ENCODE measurements around the gene AGAP9. TPM values are rescaled to one million over a fixed set of nuclear protein-coding genes. Genes with fewer than 3 reads are reported as not detected.
"Not testable (repeated sequence)": the region's sequence is repeated elsewhere in the genome, so short reads cannot be mapped to it uniquely, and the experiment has no call there.

The AGAP9 gene
- total RNA-seq, 2 experiments from 2014 or later, result 5.6 to 6.2 TPM

GRCh38 chr10:47458466-47459154 lies 64.8 kb downstream of the AGAP9 start:
- no peaks in the 10 kb centered on the region for H3K4me1 Mint-ChIP-seq
- peaks cover 17% of the 10 kb centered on the region for H3K27me3 Mint-ChIP-seq
- H3K36me3 Mint-ChIP-seq (ENCODE audit: low read depth), result no peaks in the 10 kb centered on the region
- no peak overlapping the region for H3K4me3 Mint-ChIP-seq
- DNase-seq, result peak; percentile 4
- CTCF ChIA-PET, result no interaction called here
- POLR2A ChIA-PET, result no interaction called here
- H3K27ac Mint-ChIP-seq, result no peak overlapping the region
- no peaks in the 10 kb centered on the region for H3K9me3 Mint-ChIP-seq

- CTCF ChIA-PET, result no interaction called here
- no peaks in the 10 kb centered on the region for H3K9me3 Mint-ChIP-seq
Measured at GRCh38 chr10:47457826-47458225, 65.6 kb downstream of the AGAP9 start.

GRCh38 chr10:47457528-47457820 lies 66.0 kb downstream of the AGAP9 start:
- ChIA-PET POLR2A (no interaction called here), CTCF (no interaction called here)
- no peaks in the 10 kb centered on the region for H3K9me3 Mint-ChIP-seq
- H3K27me3 Mint-ChIP-seq, result peaks cover 21% of the 10 kb centered on the region
- H3K27ac Mint-ChIP-seq, result no peak overlapping the region
- no peak for DNase-seq
- no peaks in the 10 kb centered on the region for H3K4me1 Mint-ChIP-seq
- H3K36me3 Mint-ChIP-seq (ENCODE audit: low read depth), result no peaks in the 10 kb centered on the region
- no peak overlapping the region for H3K4me3 Mint-ChIP-seq

More at GRCh38 chr10:47457826-47458225, 65.6 kb downstream of the AGAP9 start:
- POLR2A ChIA-PET, result no interaction called here
- Mint-ChIP-seq H3K4me3 (no peak overlapping the region), H3K27ac (no peak overlapping the region), H3K27me3 (peaks cover 20% of the 10 kb centered on the region), H3K36me3 (ENCODE audit: low read depth) (no peaks in the 10 kb centered on the region), H3K4me1 (no peaks in the 10 kb centered on the region)
- DNase-seq, result peak; percentile 6

DNA sequence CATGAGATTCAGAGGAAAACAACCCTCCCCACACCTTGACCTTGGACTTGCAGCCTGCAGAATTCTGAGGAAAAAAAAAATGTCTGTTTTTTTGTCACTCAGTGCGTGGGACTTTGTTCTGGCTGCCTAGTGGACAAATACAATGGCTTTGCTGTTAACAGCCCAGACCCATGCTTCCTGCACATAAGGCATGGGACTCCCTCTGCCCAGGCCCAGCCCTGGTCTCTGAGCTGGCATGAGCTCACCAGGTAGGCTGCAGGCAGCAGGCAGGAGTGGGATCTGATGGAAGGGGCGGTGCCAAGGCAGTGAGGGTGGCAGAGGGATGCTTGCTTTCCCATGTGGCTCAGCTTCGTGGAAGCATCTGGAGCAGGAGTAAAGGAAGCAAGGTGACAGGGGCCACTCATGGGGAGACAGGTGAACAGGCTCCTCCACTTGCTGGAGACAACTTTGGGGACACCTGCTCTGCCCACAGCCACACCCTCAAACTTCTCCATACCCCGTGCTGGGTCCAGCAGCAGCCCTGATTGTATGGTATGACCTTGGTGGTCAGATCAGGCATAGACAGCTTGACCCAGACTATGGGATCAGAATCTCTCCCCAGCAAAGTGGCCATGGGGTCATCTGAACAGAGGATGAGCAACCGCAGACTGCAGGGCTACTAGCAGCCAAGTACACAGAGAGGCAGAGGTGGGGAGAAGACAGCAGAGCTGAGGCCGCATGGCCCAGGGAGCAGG lies 66.5 kb downstream of the AGAP9 start:
- H3K36me3 Mint-ChIP-seq (ENCODE audit: low read depth), result no peaks in the 10 kb centered on the region
- ChIA-PET POLR2A (no interaction called here), CTCF (no interaction called here)
- H3K4me3 Mint-ChIP-seq, result no peak overlapping the region
- peak; percentile 10 for DNase-seq
- no peaks in the 10 kb centered on the region for H3K9me3 Mint-ChIP-seq
- peaks cover 22% of the 10 kb centered on the region for H3K27me3 Mint-ChIP-seq
- H3K27ac Mint-ChIP-seq, result no peak overlapping the region
- no peaks in the 10 kb centered on the region for H3K4me1 Mint-ChIP-seq

- H3K27me3 Mint-ChIP-seq, result peaks cover 20% of the 10 kb centered on the region
- no peaks in the 10 kb centered on the region for H3K9me3 Mint-ChIP-seq
- POLR2A ChIA-PET, result no interaction called here
- H3K36me3 Mint-ChIP-seq (ENCODE audit: low read depth), result no peaks in the 10 kb centered on the region
- H3K4me1 Mint-ChIP-seq, result no peaks in the 10 kb centered on the region
- H3K4me3 Mint-ChIP-seq, result no peak overlapping the region
- CTCF ChIA-PET, result no interaction called here
- H3K27ac Mint-ChIP-seq, result no peak overlapping the region
- DNase-seq, result no peak
Measured at GRCh38 chr10:47456079-47456785, 67.2 kb downstream of the AGAP9 start.

- CTCF ChIA-PET; H3K4me3 Mint-ChIP-seq; POLR2A ChIA-PET; H3K4me1 Mint-ChIP-seq; H3K27ac Mint-ChIP-seq; H3K36me3 Mint-ChIP-seq (ENCODE audit: low read depth); H3K9me3 Mint-ChIP-seq: not testable (repeated sequence)
- peak; percentile 6 for DNase-seq
- peaks cover 18% of the 10 kb centered on the region for H3K27me3 Mint-ChIP-seq
Measured at GRCh38 chr10:47455350-47456078, 67.9 kb downstream of the AGAP9 start.

GRCh38 chr10:47454780-47455058 lies 68.7 kb downstream of the AGAP9 start:
- H3K27me3 Mint-ChIP-seq, result peaks cover 18% of the 10 kb centered on the region
- DNase-seq, result peak; percentile 11
- CTCF ChIA-PET, result no interaction called here

GRCh38 chr10:47454008-47454779 lies 69.2 kb downstream of the AGAP9 start:
- no peaks in the 10 kb centered on the region for H3K36me3 Mint-ChIP-seq (ENCODE audit: low read depth)
- ChIA-PET CTCF (no interaction called here), POLR2A (no interaction called here)
- peaks cover 18% of the 10 kb centered on the region for H3K27me3 Mint-ChIP-seq
- peak; percentile 9 for DNase-seq
- H3K27ac Mint-ChIP-seq, result no peak overlapping the region
- H3K9me3 Mint-ChIP-seq, result no peaks in the 10 kb centered on the region
- no peaks in the 10 kb centered on the region for H3K4me1 Mint-ChIP-seq
- H3K4me3 Mint-ChIP-seq, result no peak overlapping the region

More at GRCh38 chr10:47454780-47455058, 68.7 kb downstream of the AGAP9 start:
- Mint-ChIP-seq H3K36me3 (ENCODE audit: low read depth) (no peaks in the 10 kb centered on the region), H3K4me3 (no peak overlapping the region), H3K9me3 (no peaks in the 10 kb centered on the region), H3K4me1 (no peaks in the 10 kb centered on the region), H3K27ac (no peak overlapping the region)
- POLR2A ChIA-PET, result no interaction called here

DNA sequence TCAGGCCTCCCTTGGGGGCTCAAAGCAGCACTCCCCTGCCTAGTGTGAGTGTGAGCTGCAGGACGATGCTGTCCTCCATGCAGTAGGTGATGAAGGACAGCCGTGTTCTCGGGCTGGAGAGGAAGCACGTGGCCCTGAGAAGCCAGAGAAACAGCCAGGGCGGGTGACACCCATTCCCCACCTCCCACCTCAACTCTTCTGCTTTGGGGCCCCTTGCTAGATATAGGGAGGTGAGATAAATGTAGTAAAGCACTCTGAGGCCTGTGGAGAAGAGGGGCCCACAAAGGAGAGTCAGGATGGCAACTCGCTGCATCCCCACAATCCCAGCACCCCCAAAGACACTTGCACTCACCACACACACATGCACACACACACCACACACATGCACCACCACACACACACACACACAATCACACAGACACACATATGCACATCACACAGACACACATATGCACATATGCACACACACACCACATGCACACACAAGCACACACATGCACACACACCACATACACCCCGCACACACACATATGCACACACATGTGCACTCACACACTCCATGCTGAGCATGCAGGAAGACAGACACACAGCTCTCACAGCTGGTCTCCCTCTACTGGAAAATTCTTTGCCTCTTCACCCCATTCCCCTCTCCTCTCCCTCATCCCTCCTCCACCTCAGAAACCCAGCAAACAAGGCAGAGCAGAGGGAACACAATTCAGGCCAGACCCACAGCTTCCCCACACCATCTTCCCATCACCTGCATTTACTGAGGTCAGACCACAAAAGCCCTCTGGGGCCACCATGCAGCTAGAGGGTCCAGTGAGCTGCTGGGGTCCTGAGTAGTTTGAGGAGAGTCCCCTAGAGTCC lies 70.1 kb downstream of the AGAP9 start:
- no peak overlapping the region for H3K4me3 Mint-ChIP-seq
- H3K27me3 Mint-ChIP-seq, result peaks cover 16% of the 10 kb centered on the region
- no peak for DNase-seq
- H3K9me3 Mint-ChIP-seq, result no peaks in the 10 kb centered on the region
- no peak overlapping the region for H3K27ac Mint-ChIP-seq
- POLR2A ChIA-PET, result no interaction called here
- no peaks in the 10 kb centered on the region for H3K36me3 Mint-ChIP-seq (ENCODE audit: low read depth)
- CTCF ChIA-PET, result no interaction called here
- no peaks in the 10 kb centered on the region for H3K4me1 Mint-ChIP-seq

- no peak for DNase-seq
Measured at GRCh38 chr10:47452495-47453140, 70.8 kb downstream of the AGAP9 start.

DNA sequence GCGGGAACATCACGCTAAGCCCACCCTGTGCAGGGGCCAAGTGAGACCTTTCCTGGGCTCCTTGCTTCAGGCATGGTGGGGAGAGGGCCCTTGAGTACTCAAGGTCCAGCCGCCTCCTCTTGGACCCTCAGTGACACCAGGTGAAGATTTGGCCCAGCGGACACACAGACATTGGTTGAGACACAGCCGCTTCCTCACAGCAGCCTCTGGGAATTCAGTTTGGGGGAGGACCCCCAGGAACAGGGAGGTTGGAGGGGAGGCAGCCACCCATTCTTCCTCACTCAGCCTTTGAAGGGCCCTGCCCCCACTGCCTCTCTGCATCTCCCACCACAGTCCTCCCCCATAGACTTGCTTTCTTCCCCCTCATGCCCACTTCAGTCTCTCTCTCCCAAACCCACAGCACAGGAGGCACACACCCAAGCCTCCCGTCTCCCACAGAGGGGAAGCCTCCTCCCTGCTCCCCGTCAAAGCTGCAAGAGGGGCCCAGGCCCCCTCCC lies 71.4 kb downstream of the AGAP9 start:
- Mint-ChIP-seq H3K4me1 (no peaks in the 10 kb centered on the region), H3K27me3 (peaks cover 19% of the 10 kb centered on the region)
- POLR2A ChIA-PET, result no interaction called here

More at GRCh38 chr10:47452495-47453140, 70.8 kb downstream of the AGAP9 start:
- Mint-ChIP-seq H3K36me3 (ENCODE audit: low read depth) (no peaks in the 10 kb centered on the region), H3K27me3 (peaks cover 19% of the 10 kb centered on the region), H3K27ac (no peak overlapping the region), H3K9me3 (peaks cover 4% of the 10 kb centered on the region), H3K4me3 (no peak overlapping the region), H3K4me1 (no peaks in the 10 kb centered on the region)
- ChIA-PET CTCF (no interaction called here), POLR2A (no interaction called here)

More for the DNA sequence above, 71.4 kb downstream of the AGAP9 start:
- no peaks in the 10 kb centered on the region for H3K36me3 Mint-ChIP-seq (ENCODE audit: low read depth)
- CTCF ChIA-PET, result no interaction called here
- DNase-seq, result peak; percentile 11
- H3K9me3 Mint-ChIP-seq, result peaks cover 5% of the 10 kb centered on the region
- no peak overlapping the region for H3K4me3 Mint-ChIP-seq
- H3K27ac Mint-ChIP-seq, result no peak overlapping the region
